ENCODE results near the gene SSH3. TPM values are rescaled to one million over a fixed set of nuclear protein-coding genes. Genes with fewer than 3 reads are reported as not detected.

The SSH3 gene
- total and polyA plus RNA-seq, 2 of the 8 experiments (the other 6 are each of a cell fraction or from before 2014, with no cell fraction given), result 16.9 to 19.8 TPM

DNA sequence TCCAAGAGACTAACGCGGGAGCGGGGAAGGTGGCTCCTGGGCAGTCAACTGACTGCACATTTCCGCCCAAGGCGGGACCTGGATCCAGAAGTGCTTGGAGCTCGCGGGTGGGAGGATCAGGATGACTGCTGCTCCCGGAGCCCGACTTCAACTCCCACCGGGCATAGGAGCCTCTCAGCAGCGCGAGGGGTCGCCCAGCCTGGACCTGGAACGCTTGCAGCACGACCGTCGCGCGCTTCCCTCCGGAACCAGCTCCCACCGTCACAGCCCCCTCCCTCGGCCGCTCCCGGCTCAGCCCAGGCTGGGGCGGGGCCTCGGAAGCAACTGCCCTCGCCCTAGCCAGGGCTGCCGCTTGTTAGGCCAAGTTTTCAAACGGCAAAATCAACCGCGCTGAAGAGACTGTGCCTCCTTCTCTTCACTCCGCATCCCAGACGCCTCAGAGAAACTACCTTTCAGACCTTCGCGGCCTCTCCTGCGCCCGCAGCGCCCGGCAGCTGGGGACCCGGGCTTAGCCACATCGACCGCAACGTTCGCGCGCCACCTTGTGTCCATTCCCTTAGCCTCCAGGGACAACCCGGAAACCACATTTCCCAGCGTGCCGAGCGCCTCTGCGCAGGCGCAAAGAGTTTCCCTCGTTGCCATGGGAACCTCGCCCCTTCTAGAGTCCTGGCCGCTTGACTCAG is 14.0 kb downstream of the SSH3 start (continued):
- TF ChIP-seq, protein P1, sequence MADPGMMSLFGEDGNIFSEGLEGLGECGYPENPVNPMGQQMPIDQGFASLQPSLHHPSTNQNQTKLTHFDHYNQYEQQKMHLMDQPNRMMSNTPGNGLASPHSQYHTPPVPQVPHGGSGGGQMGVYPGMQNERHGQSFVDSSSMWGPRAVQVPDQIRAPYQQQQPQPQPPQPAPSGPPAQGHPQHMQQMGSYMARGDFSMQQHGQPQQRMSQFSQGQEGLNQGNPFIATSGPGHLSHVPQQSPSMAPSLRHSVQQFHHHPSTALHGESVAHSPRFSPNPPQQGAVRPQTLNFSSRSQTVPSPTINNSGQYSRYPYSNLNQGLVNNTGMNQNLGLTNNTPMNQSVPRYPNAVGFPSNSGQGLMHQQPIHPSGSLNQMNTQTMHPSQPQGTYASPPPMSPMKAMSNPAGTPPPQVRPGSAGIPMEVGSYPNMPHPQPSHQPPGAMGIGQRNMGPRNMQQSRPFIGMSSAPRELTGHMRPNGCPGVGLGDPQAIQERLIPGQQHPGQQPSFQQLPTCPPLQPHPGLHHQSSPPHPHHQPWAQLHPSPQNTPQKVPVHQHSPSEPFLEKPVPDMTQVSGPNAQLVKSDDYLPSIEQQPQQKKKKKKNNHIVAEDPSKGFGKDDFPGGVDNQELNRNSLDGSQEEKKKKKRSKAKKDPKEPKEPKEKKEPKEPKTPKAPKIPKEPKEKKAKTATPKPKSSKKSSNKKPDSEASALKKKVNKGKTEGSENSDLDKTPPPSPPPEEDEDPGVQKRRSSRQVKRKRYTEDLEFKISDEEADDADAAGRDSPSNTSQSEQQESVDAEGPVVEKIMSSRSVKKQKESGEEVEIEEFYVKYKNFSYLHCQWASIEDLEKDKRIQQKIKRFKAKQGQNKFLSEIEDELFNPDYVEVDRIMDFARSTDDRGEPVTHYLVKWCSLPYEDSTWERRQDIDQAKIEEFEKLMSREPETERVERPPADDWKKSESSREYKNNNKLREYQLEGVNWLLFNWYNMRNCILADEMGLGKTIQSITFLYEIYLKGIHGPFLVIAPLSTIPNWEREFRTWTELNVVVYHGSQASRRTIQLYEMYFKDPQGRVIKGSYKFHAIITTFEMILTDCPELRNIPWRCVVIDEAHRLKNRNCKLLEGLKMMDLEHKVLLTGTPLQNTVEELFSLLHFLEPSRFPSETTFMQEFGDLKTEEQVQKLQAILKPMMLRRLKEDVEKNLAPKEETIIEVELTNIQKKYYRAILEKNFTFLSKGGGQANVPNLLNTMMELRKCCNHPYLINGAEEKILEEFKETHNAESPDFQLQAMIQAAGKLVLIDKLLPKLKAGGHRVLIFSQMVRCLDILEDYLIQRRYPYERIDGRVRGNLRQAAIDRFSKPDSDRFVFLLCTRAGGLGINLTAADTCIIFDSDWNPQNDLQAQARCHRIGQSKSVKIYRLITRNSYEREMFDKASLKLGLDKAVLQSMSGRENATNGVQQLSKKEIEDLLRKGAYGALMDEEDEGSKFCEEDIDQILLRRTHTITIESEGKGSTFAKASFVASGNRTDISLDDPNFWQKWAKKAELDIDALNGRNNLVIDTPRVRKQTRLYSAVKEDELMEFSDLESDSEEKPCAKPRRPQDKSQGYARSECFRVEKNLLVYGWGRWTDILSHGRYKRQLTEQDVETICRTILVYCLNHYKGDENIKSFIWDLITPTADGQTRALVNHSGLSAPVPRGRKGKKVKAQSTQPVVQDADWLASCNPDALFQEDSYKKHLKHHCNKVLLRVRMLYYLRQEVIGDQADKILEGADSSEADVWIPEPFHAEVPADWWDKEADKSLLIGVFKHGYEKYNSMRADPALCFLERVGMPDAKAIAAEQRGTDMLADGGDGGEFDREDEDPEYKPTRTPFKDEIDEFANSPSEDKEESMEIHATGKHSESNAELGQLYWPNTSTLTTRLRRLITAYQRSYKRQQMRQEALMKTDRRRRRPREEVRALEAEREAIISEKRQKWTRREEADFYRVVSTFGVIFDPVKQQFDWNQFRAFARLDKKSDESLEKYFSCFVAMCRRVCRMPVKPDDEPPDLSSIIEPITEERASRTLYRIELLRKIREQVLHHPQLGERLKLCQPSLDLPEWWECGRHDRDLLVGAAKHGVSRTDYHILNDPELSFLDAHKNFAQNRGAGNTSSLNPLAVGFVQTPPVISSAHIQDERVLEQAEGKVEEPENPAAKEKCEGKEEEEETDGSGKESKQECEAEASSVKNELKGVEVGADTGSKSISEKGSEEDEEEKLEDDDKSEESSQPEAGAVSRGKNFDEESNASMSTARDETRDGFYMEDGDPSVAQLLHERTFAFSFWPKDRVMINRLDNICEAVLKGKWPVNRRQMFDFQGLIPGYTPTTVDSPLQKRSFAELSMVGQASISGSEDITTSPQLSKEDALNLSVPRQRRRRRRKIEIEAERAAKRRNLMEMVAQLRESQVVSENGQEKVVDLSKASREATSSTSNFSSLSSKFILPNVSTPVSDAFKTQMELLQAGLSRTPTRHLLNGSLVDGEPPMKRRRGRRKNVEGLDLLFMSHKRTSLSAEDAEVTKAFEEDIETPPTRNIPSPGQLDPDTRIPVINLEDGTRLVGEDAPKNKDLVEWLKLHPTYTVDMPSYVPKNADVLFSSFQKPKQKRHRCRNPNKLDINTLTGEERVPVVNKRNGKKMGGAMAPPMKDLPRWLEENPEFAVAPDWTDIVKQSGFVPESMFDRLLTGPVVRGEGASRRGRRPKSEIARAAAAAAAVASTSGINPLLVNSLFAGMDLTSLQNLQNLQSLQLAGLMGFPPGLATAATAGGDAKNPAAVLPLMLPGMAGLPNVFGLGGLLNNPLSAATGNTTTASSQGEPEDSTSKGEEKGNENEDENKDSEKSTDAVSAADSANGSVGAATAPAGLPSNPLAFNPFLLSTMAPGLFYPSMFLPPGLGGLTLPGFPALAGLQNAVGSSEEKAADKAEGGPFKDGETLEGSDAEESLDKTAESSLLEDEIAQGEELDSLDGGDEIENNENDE (IDR thresholded peaks at IDR 0.05; ENCODE audit: insufficient replicate concordance, low read length), result no peak
- TF ChIP-seq NANOG (IDR thresholded peaks at IDR 0.05; ENCODE audit: insufficient read depth, low read depth, low read length, poor library complexity, severe bottlenecking) (no peak), SAP30 (IDR thresholded peaks at IDR 0.05; ENCODE audit: insufficient read depth, insufficient replicate concordance, low read length) (no peak), RXRA (IDR thresholded peaks at IDR 0.05; ENCODE audit: insufficient read depth, low read depth, low read length) (no peak), FOSL1 (IDR thresholded peaks at IDR 0.05; ENCODE audit: insufficient read depth, low read depth, low read length) (no peak)
